Measurements from ENCODE around the gene SUMO2. TPM values are rescaled to one million over a fixed set of nuclear protein-coding genes. Genes with fewer than 3 reads are reported as not detected.

The SUMO2 gene
- polyA plus RNA-seq, 3 donors, result 64.9 to 318 (median 282) TPM

GRCh38 chr17:75130059-75130631 lies 52.6 kb downstream of the SUMO2 start:
- Histone ChIP-seq H3K9me3 (replicated peaks in 1 of 2; ENCODE audit: control insufficient read depth in 1 of 2, insufficient read depth in 1 of 2, low read length in 2 of 2) (no peaks in the 10 kb centered on the region), H3K36me3 (replicated peaks in 1 of 2; ENCODE audit: control insufficient read depth in 1 of 2, insufficient read depth in 2 of 2, low read length in 2 of 2) (peaks cover 19 to 28% of the 10 kb centered on the region in 2 donors), H3K9ac (ENCODE audit: insufficient read depth, low read length, poor library complexity, severe bottlenecking) (peak overlapping the region; percentile 76), H4K20me1 (ENCODE audit: insufficient read depth, low read length) (peaks cover 18% of the 10 kb centered on the region), H3K4me3 (replicated peaks in 1 of 3; ENCODE audit: low read depth in 2 of 3, low read length in 3 of 3) (peak overlapping the region in 1 of 3 experiments; percentile 92), H3K4me2 (replicated peaks; ENCODE audit: extremely low read depth, low read length, poor library complexity, severe bottlenecking) (peak overlapping the region; percentile 93), H3K4me1 (ENCODE audit: control insufficient read depth in 1 of 2, insufficient read depth in 2 of 2, low read length in 2 of 2) (peaks cover 25 to 38% of the 10 kb centered on the region in 2 donors), H3K27ac (ENCODE audit: low read depth in 1 of 2, low read length in 2 of 2) (no peak overlapping the region), H3K79me2 (ENCODE audit: insufficient read depth, low read length) (peaks cover 22% of the 10 kb centered on the region), H3K27me3 (ENCODE audit: control insufficient read depth in 2 of 2, insufficient read depth in 2 of 2, low read length in 2 of 2) (no peaks in the 10 kb centered on the region), H2AFZ (ENCODE audit: insufficient read depth, low read depth, low read length, poor library complexity, severe bottlenecking) (peak overlapping the region; percentile 85)
- no peaks in the 10 kb centered on the region for H3K9me3 Mint-ChIP-seq
- intact Hi-C loops (cut with micrococcal nuclease), result no loop called here
- H3K4me3 Mint-ChIP-seq, result no peak overlapping the region
- 91% methylated on average over 23 of the region's 24 CpGs for WGBS (ENCODE audit: insufficient coverage)
- peak overlapping the region in 2 of 7 donors; percentile 50 to 69 for H3K27ac Mint-ChIP-seq
- no peaks in the 10 kb centered on the region for H3K27me3 Mint-ChIP-seq (ENCODE audit: low read depth in 3 of 3)
- TF ChIP-seq, protein P1, sequence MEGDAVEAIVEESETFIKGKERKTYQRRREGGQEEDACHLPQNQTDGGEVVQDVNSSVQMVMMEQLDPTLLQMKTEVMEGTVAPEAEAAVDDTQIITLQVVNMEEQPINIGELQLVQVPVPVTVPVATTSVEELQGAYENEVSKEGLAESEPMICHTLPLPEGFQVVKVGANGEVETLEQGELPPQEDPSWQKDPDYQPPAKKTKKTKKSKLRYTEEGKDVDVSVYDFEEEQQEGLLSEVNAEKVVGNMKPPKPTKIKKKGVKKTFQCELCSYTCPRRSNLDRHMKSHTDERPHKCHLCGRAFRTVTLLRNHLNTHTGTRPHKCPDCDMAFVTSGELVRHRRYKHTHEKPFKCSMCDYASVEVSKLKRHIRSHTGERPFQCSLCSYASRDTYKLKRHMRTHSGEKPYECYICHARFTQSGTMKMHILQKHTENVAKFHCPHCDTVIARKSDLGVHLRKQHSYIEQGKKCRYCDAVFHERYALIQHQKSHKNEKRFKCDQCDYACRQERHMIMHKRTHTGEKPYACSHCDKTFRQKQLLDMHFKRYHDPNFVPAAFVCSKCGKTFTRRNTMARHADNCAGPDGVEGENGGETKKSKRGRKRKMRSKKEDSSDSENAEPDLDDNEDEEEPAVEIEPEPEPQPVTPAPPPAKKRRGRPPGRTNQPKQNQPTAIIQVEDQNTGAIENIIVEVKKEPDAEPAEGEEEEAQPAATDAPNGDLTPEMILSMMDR (IDR thresholded peaks at IDR 0.05), result no peak
- DNase-seq, result no peak
- peaks cover 27% of the 10 kb centered on the region for H3K4me1 Mint-ChIP-seq
- H3K36me3 Mint-ChIP-seq, result peaks cover 19 to 34% of the 10 kb centered on the region in 2 donors

DNA sequence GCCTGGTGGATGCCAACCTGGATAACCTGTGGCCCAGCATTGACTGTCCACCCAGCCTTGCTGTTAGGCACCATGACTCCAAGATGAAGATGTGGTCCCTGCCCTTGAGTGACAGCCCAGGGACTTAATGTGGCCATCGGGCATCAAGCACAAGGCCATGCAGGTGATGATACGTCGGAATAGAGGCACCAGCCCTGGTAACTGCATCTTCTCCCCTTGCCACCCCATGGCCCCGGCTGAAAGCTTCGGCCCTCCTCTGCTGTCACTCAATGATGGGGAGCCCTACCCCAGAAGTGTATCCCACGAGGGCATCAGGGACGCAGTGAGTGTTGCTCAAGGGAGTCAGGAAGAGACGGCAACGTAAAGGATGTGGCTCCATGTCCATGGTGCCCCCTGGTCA lies 53.2 kb downstream of the SUMO2 start:
- intact Hi-C loops (cut with micrococcal nuclease), result no loop called here
- peaks cover 24% of the 10 kb centered on the region for H4K20me1 ChIP-seq (ENCODE audit: insufficient read depth, low read length)

More for the DNA sequence above, 53.2 kb downstream of the SUMO2 start:
- Histone ChIP-seq H3K9ac (ENCODE audit: insufficient read depth, low read length, poor library complexity, severe bottlenecking) (no peak overlapping the region), H3K27me3 (ENCODE audit: control insufficient read depth in 2 of 2, insufficient read depth in 2 of 2, low read length in 2 of 2) (no peaks in the 10 kb centered on the region), H3K36me3 (replicated peaks in 1 of 2; ENCODE audit: control insufficient read depth in 1 of 2, insufficient read depth in 2 of 2, low read length in 2 of 2) (peaks cover 18 to 23% of the 10 kb centered on the region in 2 donors), H3K4me2 (replicated peaks; ENCODE audit: extremely low read depth, low read length, poor library complexity, severe bottlenecking) (no peak overlapping the region), H3K4me1 (ENCODE audit: control insufficient read depth in 1 of 2, insufficient read depth in 2 of 2, low read length in 2 of 2) (peaks cover 30 to 44% of the 10 kb centered on the region in 2 donors), H2AFZ (ENCODE audit: insufficient read depth, low read depth, low read length, poor library complexity, severe bottlenecking) (no peak overlapping the region), H3K27ac (ENCODE audit: low read depth in 1 of 2, low read length in 2 of 2) (no peak overlapping the region), H3K79me2 (ENCODE audit: insufficient read depth, low read length) (peaks cover 27% of the 10 kb centered on the region), H3K4me3 (replicated peaks in 1 of 3; ENCODE audit: low read depth in 2 of 3, low read length in 3 of 3) (no peak overlapping the region), H3K9me3 (replicated peaks in 1 of 2; ENCODE audit: control insufficient read depth in 1 of 2, insufficient read depth in 1 of 2, low read length in 2 of 2) (no peaks in the 10 kb centered on the region)
- Mint-ChIP-seq H3K27ac (peak overlapping the region in 1 of 7 donors; percentile 18), H3K4me3 (no peak overlapping the region), H3K27me3 (ENCODE audit: low read depth in 3 of 3) (no peaks in the 10 kb centered on the region), H3K4me1 (peaks cover 33% of the 10 kb centered on the region), H3K36me3 (peaks cover 18 to 32% of the 10 kb centered on the region in 2 donors), H3K9me3 (no peaks in the 10 kb centered on the region)
- TF ChIP-seq, protein P1 (IDR thresholded peaks at IDR 0.05), result no peak
- WGBS (ENCODE audit: insufficient coverage), result 93% methylated on average over 9 of the region's 9 CpGs
- no peak for DNase-seq

Measured in CD14-positive monocyte (primary cell).